T-helper 1 cell treated with Interleukin-12 subunit alpha and Interleukin-12 subunit beta and Interleukin-4 antibody, amounts not matched to agents 30 ng/mL and 1 ng/mL, for 36 hours (primary cell): ENCODE measurements around the gene GORASP1. TPM values are rescaled to one million over a fixed set of nuclear protein-coding genes. Genes with fewer than 3 reads are reported as not detected.

Experiments used
- intact Hi-C: fragments of 100-400 bp; cut with micrococcal nuclease; formaldehyde crosslinking; loops from one replicate; pipeline ENCODE4 v1.15.1; 2024
- total RNA-seq: library from RNA; stranded (reverse); gene quantifications from 2 replicates; pipeline ENCODE4 v1.2.3, GENCODE V29; 2022

Gene GORASP1
- 46.4 and 49.0 TPM in 2 replicates for total RNA-seq

GRCh38 chr3:39107388-39108199, at the start of gene GORASP1, which contains the start of gene TTC21A:
TSS of gene GORASP1 (minus strand) at chr3:39107627. CDS start at chr3:39107541, 86 bp downstream.
TSS of gene TTC21A (plus strand) at chr3:39107680. CDS start at chr3:39107838, 158 bp downstream.
- intact Hi-C loops, result loop anchor here (1.0 to 2.0 kb wide), 12 partner anchors 21 to 971 kb away; partner anchors contain the start of genes ACAA1, RPSA, SCN11A and SLC25A38

GRCh38 chr3:39156421-39156820, 49.0 kb upstream of the GORASP1 start:
- intact Hi-C loops, result no loop called here

GRCh38 chr3:39154280-39155021, 47.0 kb upstream of the GORASP1 start:
- intact Hi-C loops, result no loop called here

GRCh38 chr3:39153977-39154279, 46.5 kb upstream of the GORASP1 start:
- intact Hi-C loops, result no loop called here

- intact Hi-C loops, result loop anchor here (1.0 kb wide), 1 partner anchor 43 kb away; no protein-coding TSS in a partner anchor
Observed at GRCh38 chr3:39150803-39151631, 43.6 kb upstream of the GORASP1 start.

- intact Hi-C loops, result no loop called here
Observed at GRCh38 chr3:39150148-39150802, 42.8 kb upstream of the GORASP1 start.

GRCh38 chr3:39149498-39150147, 42.2 kb upstream of the GORASP1 start:
- intact Hi-C loops, result no loop called here

GRCh38 chr3:39149059-39149455, 41.6 kb upstream of the GORASP1 start:
- intact Hi-C loops, result no loop called here

GRCh38 chr3:39148435-39149058, 41.1 kb upstream of the GORASP1 start:
- intact Hi-C loops, result loop anchor here (1.0 kb wide), 2 partner anchors 113 to 236 kb away; no protein-coding TSS in a partner anchor

GRCh38 chr3:39147711-39148434, 40.4 kb upstream of the GORASP1 start:
- intact Hi-C loops, result loop anchor here (1.0 kb wide), 5 partner anchors 20 to 236 kb away; partner anchors contain the start of gene WDR48

- intact Hi-C loops, result loop anchor here (1.0 kb wide), 3 partner anchors 19 to 95 kb away; partner anchors contain the start of gene WDR48
Observed at GRCh38 chr3:39146611-39147591, 39.5 kb upstream of the GORASP1 start.

- intact Hi-C loops, result no loop called here
Observed at GRCh38 chr3:39146083-39146501, 38.7 kb upstream of the GORASP1 start.

- intact Hi-C loops, result no loop called here
Observed at GRCh38 chr3:39144748-39145380, 37.4 kb upstream of the GORASP1 start.

- intact Hi-C loops, result no loop called here
Observed at GRCh38 chr3:39144095-39144747, 36.8 kb upstream of the GORASP1 start.

- intact Hi-C loops, result no loop called here
Observed at GRCh38 chr3:39143051-39143885, 35.8 kb upstream of the GORASP1 start.

GRCh38 chr3:39142067-39142466, 34.6 kb upstream of the GORASP1 start:
- intact Hi-C loops, result no loop called here
